PC-9 (cell line): ENCODE results near the gene COPS2.

ENCODE experiments used
- EZH2 ChIP-seq: fragments of 200-600 bp; sonication (generic); IDR thresholded peaks from 2 replicates; pipeline ENCODE4 v1.8.0; 2017; ENCODE audit warnings: antibody characterized with exemption, low read depth
- TF ChIP-seq, protein P1 (sequence below): fragments of 200-600 bp; sonication (generic); conservative IDR thresholded peaks from 2 replicates; pipeline ENCODE4 v1.6.1; 2017; ENCODE audit warnings: mixed run types, antibody characterized with exemption, mild to moderate bottlenecking, moderate library complexity

DNA sequence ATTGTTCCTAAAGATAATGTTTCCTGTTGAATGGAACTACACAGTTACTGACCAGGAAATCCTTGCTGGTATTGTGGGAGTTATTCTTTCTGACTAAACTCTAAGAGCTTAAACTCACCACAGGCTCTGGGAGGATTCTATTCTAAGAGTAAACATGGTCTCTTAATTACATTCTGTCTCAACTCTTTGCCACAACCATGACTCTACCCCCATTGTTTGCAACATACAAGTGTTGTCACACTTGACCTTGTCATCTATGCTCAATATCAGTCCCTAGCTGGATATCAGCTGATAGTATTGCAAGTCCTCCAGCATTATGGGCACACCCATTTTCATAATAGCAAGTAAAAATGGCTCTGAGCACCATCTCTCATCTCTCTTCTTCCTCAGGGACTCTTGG lies 79.5 kb downstream of the COPS2 start:
- TF ChIP-seq, protein P1, sequence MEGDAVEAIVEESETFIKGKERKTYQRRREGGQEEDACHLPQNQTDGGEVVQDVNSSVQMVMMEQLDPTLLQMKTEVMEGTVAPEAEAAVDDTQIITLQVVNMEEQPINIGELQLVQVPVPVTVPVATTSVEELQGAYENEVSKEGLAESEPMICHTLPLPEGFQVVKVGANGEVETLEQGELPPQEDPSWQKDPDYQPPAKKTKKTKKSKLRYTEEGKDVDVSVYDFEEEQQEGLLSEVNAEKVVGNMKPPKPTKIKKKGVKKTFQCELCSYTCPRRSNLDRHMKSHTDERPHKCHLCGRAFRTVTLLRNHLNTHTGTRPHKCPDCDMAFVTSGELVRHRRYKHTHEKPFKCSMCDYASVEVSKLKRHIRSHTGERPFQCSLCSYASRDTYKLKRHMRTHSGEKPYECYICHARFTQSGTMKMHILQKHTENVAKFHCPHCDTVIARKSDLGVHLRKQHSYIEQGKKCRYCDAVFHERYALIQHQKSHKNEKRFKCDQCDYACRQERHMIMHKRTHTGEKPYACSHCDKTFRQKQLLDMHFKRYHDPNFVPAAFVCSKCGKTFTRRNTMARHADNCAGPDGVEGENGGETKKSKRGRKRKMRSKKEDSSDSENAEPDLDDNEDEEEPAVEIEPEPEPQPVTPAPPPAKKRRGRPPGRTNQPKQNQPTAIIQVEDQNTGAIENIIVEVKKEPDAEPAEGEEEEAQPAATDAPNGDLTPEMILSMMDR: no peak
- no peak for TF ChIP-seq EZH2
